ENCODE data around the gene GAL3ST2. TPM values are rescaled to one million over a fixed set of nuclear protein-coding genes. Genes with fewer than 3 reads are reported as not detected.
"Not testable (repeated sequence)": the region's sequence is repeated elsewhere in the genome, so short reads cannot be mapped to it uniquely, and the experiment has no call there.

Gene GAL3ST2
- total RNA-seq, 1 experiment from 2014 or later: not detected

DNA sequence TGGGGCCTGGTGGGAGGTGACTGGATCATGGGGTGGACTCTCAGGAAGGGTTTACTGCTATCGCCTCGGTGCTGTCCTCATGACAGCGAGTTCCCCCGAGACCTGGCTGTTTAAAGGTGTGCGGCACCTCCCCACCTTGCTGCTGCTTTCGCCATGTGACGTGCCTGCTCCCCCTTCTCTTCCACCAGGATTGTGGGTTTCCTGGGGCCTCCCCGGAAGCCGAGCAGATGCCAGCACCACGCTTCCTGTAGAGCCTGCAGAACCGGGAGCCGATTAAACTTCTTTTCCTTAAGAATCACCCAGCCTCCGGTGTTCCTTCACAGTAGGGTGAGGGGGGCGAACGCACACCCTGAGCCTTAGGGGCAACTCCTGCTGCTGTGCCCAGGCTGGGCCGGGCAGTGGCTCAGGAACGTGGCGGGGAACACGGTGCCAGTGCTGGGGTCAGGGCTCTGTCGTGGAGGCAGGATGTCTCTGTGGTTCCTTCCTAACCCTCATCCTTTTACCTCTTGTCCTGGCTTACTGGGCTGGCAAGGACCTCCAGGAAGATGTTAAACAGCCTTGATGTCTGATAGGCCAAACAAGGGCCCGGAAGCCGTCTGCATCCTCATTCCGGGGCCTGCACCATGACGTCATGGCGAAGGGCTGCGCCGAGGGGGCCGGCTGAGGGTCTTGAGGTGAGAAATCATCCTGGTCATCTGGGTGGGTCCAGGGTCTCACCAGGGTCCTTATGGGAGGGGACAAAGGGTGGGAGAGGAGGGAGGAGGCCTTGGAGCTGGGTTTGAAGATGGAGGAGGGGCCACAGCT is 45.0 kb downstream of the GAL3ST2 start:
- H4K20me1 ChIP-seq (ENCODE audit: low read length): no peaks in the 10 kb centered on the region
- ATAC-seq: no peak
- H3K4me1 ChIP-seq (ENCODE audit: insufficient read depth, low read length): no peaks in the 10 kb centered on the region
- intact Hi-C loops (cut with micrococcal nuclease): no loop called here
- DNase-seq: no peak
- no peaks in the 10 kb centered on the region for H3K9me2 ChIP-seq (replicated peaks; ENCODE audit: low read length)
- H3K4me3 ChIP-seq (ENCODE audit: low read length): no peak overlapping the region
- H3K27me3 ChIP-seq (ENCODE audit: low read length): 0 out of 2 replicates have a peak, but pooled peaks cover 3% of the 10 kb centered on the region
- no TSS peak for BruUV-seq (replicated peaks)
- no peaks in the 10 kb centered on the region for H3K36me3 ChIP-seq (ENCODE audit: low read depth, low read length)
- no peak overlapping the region for H3K4me2 ChIP-seq (ENCODE audit: low read length)
- no peak overlapping the region for H3K9ac ChIP-seq (ENCODE audit: low read length)
- ChIA-PET POLR2A (ENCODE audit: unreplicated experiment) (no interaction called here), CTCF (no interaction called here)
- TF ChIP-seq, protein P1, sequence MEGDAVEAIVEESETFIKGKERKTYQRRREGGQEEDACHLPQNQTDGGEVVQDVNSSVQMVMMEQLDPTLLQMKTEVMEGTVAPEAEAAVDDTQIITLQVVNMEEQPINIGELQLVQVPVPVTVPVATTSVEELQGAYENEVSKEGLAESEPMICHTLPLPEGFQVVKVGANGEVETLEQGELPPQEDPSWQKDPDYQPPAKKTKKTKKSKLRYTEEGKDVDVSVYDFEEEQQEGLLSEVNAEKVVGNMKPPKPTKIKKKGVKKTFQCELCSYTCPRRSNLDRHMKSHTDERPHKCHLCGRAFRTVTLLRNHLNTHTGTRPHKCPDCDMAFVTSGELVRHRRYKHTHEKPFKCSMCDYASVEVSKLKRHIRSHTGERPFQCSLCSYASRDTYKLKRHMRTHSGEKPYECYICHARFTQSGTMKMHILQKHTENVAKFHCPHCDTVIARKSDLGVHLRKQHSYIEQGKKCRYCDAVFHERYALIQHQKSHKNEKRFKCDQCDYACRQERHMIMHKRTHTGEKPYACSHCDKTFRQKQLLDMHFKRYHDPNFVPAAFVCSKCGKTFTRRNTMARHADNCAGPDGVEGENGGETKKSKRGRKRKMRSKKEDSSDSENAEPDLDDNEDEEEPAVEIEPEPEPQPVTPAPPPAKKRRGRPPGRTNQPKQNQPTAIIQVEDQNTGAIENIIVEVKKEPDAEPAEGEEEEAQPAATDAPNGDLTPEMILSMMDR (conservative IDR thresholded peaks at IDR 0.05; ENCODE audit: low read depth, low read length): no peak
- H3F3A ChIP-seq (ENCODE audit: low read length, unreplicated experiment): no peaks in the 10 kb centered on the region
- H3K9me3 ChIP-seq (ENCODE audit: low read length): no peaks in the 10 kb centered on the region
- no peaks in the 10 kb centered on the region for H3K79me2 ChIP-seq (ENCODE audit: low read length)
- no peak overlapping the region for H2AFZ ChIP-seq (ENCODE audit: low read length)
- H3K27ac ChIP-seq (ENCODE audit: low read length): no peak overlapping the region

- H3K27ac ChIP-seq (ENCODE audit: low read length): no peak overlapping the region
- H3K4me3 ChIP-seq (ENCODE audit: low read length): no peak overlapping the region
- no peaks in the 10 kb centered on the region for H3F3A ChIP-seq (ENCODE audit: low read length, unreplicated experiment)
- no peaks in the 10 kb centered on the region for H3K9me2 ChIP-seq (replicated peaks; ENCODE audit: low read length)
- POLR2A ChIA-PET (ENCODE audit: unreplicated experiment): no interaction called here
- no peaks in the 10 kb centered on the region for H3K4me1 ChIP-seq (ENCODE audit: insufficient read depth, low read length)
- no peaks in the 10 kb centered on the region for H4K20me1 ChIP-seq (ENCODE audit: low read length)
- H2AFZ ChIP-seq (ENCODE audit: low read length): no peak overlapping the region
- H3K36me3 ChIP-seq (ENCODE audit: low read depth, low read length): no peaks in the 10 kb centered on the region
- H3K27me3 ChIP-seq (ENCODE audit: low read length): 0 out of 2 replicates have a peak, but pooled peaks cover 7% of the 10 kb centered on the region
- DNase-seq: no peak
- no TSS peak for BruUV-seq (replicated peaks)
- H3K9me3 ChIP-seq (ENCODE audit: low read length): no peaks in the 10 kb centered on the region
- ATAC-seq: no peak
- CTCF ChIA-PET: no interaction called here
- no peak overlapping the region for H3K9ac ChIP-seq (ENCODE audit: low read length)
- H3K79me2 ChIP-seq (ENCODE audit: low read length): no peaks in the 10 kb centered on the region
- no peak overlapping the region for H3K4me2 ChIP-seq (ENCODE audit: low read length)
- intact Hi-C loops (cut with micrococcal nuclease): no loop called here
- TF ChIP-seq EZH2phosphoT487 (IDR thresholded peaks at IDR 0.05; ENCODE audit: borderline replicate concordance, low read length): no peak
- TF ChIP-seq, protein P1 (conservative IDR thresholded peaks at IDR 0.05; ENCODE audit: low read depth, low read length): no peak
Observed at GRCh38 chr2:241822264-241822623, 45.6 kb downstream of the GAL3ST2 start.

DNA sequence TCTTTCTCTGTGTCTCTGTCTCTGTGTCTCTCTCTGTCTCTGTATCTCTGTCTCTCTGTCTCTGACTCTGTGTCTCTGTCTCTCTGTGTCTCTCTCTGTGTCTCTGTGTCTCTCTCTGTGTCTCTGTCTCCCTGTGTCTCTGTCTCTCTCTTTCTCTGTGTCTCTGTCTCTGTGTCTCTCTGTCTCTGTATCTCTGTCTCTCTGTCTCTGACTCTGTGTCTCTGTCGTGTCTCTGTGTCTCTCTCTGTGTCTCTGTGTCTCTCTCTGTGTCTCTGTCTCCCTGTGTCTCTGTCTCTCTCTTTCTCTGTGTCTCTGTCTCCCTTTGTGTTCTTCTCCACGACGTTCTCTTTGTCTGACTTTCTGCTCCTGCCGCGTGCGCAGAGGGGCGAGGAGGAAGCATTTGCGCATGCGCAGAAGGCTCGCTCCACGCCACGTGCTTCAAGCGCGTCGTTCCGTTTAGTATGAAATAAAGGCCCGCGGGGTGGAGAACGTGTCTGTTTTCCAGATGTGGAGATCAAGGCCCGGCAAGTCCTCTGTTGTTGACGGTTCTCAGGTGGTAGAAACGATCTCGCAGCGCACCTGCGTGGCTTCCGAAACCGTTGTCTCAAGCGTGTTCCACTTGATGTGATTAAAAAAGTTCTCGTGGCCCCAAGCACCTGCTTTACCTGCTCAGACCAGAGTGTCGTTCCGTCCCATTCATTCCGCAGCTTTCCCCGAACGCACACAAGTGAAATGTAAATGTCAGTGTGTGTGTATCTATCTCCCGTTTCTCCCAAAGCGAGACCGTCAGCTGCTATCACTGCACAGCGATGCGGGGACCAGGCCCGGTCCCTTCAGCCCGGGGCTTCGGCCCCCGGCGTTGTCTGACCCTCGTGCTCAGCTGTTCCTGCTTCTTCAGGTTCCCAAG is 47.2 kb downstream of the GAL3ST2 start:
- H3K9me3 ChIP-seq (ENCODE audit: low read length); H3K36me3 ChIP-seq (ENCODE audit: low read depth, low read length); H3K4me2 ChIP-seq (ENCODE audit: low read length); intact Hi-C loops (cut with micrococcal nuclease); H2AFZ ChIP-seq (ENCODE audit: low read length); H3F3A ChIP-seq (ENCODE audit: low read length, unreplicated experiment); DNase-seq; H3K27me3 ChIP-seq (ENCODE audit: low read length); H3K27ac ChIP-seq (ENCODE audit: low read length); H3K79me2 ChIP-seq (ENCODE audit: low read length); H3K4me3 ChIP-seq (ENCODE audit: low read length); POLR2A ChIA-PET (ENCODE audit: unreplicated experiment); H3K9me2 ChIP-seq (replicated peaks; ENCODE audit: low read length); ATAC-seq; H4K20me1 ChIP-seq (ENCODE audit: low read length); H3K4me1 ChIP-seq (ENCODE audit: insufficient read depth, low read length); BruUV-seq (replicated peaks); CTCF ChIA-PET; H3K9ac ChIP-seq (ENCODE audit: low read length): not testable (repeated sequence)

All from PC-3 (cell line).